Measurements from ENCODE around the gene PCDHGB6. TPM values are rescaled to one million over a fixed set of nuclear protein-coding genes. Genes with fewer than 3 reads are reported as not detected.

The PCDHGB6 gene
- total and polyA plus RNA-seq, 11 donors, result 2.3 to 10.4 (median 6.2) TPM

DNA sequence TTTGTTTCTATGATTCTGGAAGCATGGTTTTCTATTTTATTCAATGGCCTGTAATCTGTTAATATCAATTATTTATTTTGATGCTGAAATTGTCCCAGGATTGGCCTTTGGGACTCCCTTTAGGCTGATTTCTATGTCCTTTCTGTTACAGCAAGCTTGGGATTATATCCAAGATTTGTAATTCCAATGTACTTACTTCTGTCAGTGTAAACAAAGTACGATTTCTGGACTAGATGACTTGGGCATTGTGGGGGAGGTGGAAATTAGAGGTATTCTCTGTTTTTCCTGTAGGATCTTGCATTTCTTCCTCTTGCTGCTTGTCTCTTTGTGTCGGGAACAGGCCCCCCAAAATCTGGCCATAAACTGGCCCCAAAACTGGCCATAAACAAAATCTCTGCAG lies 26.2 kb downstream of the PCDHGB6 start:
- no peak overlapping the region for H3K27ac ChIP-seq
- H3K36me3 ChIP-seq, result peaks cover 0 to 11% (median 0%) of the 10 kb centered on the region in 9 donors
- peaks cover 0 to 44% (median 0%) of the 10 kb centered on the region in 9 donors for H3K27me3 ChIP-seq
- H3K4me1 ChIP-seq, result peaks cover 0 to 16% (median 0%) of the 10 kb centered on the region in 12 donors
- intact Hi-C loops (cut with DNase I), result loop anchor here in 4 of 10 donors (5.0 kb wide), 3 partner anchors 93 to 128 kb away; no protein-coding TSS in a partner anchor
- peaks cover 0 to 98% (median 22%) of the 10 kb centered on the region in 12 donors for H3K9me3 ChIP-seq
- WGBS, 4 donors, result 73 to 86% (median 82%) methylated on average over 2 of the region's 2 CpGs
- TF ChIP-seq, protein P1, sequence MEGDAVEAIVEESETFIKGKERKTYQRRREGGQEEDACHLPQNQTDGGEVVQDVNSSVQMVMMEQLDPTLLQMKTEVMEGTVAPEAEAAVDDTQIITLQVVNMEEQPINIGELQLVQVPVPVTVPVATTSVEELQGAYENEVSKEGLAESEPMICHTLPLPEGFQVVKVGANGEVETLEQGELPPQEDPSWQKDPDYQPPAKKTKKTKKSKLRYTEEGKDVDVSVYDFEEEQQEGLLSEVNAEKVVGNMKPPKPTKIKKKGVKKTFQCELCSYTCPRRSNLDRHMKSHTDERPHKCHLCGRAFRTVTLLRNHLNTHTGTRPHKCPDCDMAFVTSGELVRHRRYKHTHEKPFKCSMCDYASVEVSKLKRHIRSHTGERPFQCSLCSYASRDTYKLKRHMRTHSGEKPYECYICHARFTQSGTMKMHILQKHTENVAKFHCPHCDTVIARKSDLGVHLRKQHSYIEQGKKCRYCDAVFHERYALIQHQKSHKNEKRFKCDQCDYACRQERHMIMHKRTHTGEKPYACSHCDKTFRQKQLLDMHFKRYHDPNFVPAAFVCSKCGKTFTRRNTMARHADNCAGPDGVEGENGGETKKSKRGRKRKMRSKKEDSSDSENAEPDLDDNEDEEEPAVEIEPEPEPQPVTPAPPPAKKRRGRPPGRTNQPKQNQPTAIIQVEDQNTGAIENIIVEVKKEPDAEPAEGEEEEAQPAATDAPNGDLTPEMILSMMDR (IDR thresholded peaks at IDR 0.05), result no peak
- TF ChIP-seq POLR2A (IDR thresholded peaks at IDR 0.05), result no peak
- ATAC-seq (no peak), DNase-seq (no peak)
- no peak overlapping the region for H3K4me3 ChIP-seq

DNA sequence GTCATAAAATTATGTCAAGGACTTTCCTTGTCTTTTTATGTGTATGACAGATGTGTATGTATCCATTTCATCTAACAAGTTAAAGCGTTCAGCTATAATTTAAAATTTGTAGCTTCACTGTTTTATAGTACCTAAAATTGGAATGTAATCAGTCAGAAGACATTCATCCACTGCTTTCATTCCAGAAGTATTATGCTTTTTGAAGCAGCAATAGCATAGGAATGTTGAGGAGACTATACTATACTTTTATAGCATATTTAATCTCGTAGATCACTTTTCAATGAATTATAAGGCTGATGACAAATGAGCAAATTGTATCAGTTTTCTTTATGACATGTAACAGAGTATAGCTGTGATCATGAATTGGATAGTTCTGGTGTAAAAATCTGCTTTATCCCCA lies 29.4 kb downstream of the PCDHGB6 start:
- WGBS, 4 donors, result 93 to 97% (median 96%) methylated on average over 2 of the region's 2 CpGs
- TF ChIP-seq POLR2A (IDR thresholded peaks at IDR 0.05), result no peak
- TF ChIP-seq, protein P1 (IDR thresholded peaks at IDR 0.05), result no peak

DNA sequence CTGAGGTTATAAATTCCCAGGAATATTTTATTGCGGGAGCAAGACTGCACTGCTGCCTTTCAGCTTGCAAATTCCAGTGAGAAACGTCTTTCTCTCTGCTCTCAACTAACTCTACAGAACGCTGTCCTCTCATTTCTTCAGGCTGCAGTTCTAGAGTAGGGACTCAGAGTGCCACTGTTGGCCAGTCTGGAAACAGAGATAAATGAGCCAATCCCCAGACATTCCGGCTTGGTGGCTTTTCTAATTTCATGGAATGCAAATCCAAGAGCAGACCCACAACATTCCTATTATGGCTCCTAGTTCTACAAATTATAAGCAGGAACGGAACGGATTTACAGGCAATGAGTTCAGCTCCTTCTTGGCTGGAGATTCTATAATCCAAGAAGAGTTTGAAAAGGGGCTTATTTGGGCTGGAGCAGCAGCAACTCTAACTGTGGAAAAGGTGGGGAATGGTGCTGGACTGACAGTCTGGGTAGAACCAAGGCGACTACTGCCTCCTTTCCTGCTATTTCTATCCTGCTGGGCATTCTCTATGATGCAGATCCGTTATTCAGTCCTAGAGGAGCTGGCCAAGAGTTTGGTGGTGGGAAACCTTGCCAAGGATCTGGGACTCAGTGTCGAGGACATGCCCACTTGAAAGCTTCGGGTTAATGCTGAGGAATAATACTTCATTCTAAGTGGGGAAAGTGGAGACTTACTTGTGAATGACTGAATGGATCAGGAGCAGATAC lies 31.8 kb downstream of the PCDHGB6 start:
- Histone ChIP-seq H3K27ac (no peak overlapping the region), H3K4me3 (no peak overlapping the region), H3K9me3 (peaks cover 0 to 97% (median 19%) of the 10 kb centered on the region in 12 donors), H3K27me3 (no peaks in the 10 kb centered on the region), H3K4me1 (peaks cover 0 to 12% (median 0%) of the 10 kb centered on the region in 12 donors), H3K36me3 (no peaks in the 10 kb centered on the region)
- DNase-seq, result peak in 1 of 5 donors; percentile 37
- peak in 2 of 4 donors; percentile 66 to 67 for ATAC-seq
- WGBS, 4 donors, result 65 to 71% (median 66%) methylated on average over 10 of the region's 10 CpGs
- TF ChIP-seq, protein P1 (IDR thresholded peaks at IDR 0.05), result no peak
- no peak for TF ChIP-seq POLR2A (IDR thresholded peaks at IDR 0.05)
- intact Hi-C loops (cut with DNase I), result no loop called here

More for the DNA sequence above, 29.4 kb downstream of the PCDHGB6 start:
- peaks cover 0 to 98% (median 25%) of the 10 kb centered on the region in 12 donors for H3K9me3 ChIP-seq
- no peak overlapping the region for H3K27ac ChIP-seq
- peaks cover 0 to 8% (median 0%) of the 10 kb centered on the region in 12 donors for H3K4me1 ChIP-seq
- H3K27me3 ChIP-seq, result peaks cover 0 to 16% (median 0%) of the 10 kb centered on the region in 9 donors
- H3K4me3 ChIP-seq, result no peak overlapping the region
- DNase-seq (no peak), ATAC-seq (no peak)
- H3K36me3 ChIP-seq, result peaks cover 0 to 7% (median 0%) of the 10 kb centered on the region in 9 donors
- intact Hi-C loops (cut with DNase I), result no loop called here

DNA sequence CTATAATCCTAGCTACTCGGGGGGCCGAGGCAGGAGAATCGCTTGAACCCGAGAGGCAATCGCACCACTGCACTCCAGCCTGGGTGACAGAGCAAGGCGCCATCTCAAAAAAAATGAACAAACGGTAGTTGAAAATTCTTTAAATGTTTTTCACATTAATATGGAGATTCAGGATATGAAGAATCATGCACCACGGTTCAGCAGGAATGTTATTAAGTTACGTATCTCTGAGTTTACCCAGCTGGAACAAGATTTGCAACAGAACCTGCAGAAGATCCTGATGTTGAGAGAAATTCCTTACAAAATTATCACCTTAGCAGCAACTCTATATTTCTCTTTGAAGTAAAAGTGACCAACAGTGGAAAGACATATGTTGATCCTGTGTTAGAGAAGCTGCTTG lies 32.5 kb downstream of the PCDHGB6 start:
- peaks cover 0 to 97% (median 19%) of the 10 kb centered on the region in 12 donors for H3K9me3 ChIP-seq
- H3K36me3 ChIP-seq, result peaks cover 0 to 4% (median 0%) of the 10 kb centered on the region in 9 donors
- DNase-seq (no peak), ATAC-seq (no peak)
- no peak overlapping the region for H3K27ac ChIP-seq
- TF ChIP-seq, protein P1 (IDR thresholded peaks at IDR 0.05), result no peak
- TF ChIP-seq POLR2A (IDR thresholded peaks at IDR 0.05), result no peak
- peaks cover 0 to 12% (median 0%) of the 10 kb centered on the region in 12 donors for H3K4me1 ChIP-seq
- intact Hi-C loops (cut with DNase I), result no loop called here
- H3K4me3 ChIP-seq, result no peak overlapping the region
- H3K27me3 ChIP-seq, result no peaks in the 10 kb centered on the region
- 95 to 98% (median 97%) methylated on average over 9 of the region's 9 CpGs for WGBS, 4 donors

All from heart left ventricle (tissue), 16 donors.